IMR-90 (cell line): ENCODE measurements around the gene TSPAN17. TPM values are rescaled to one million over a fixed set of nuclear protein-coding genes. Genes with fewer than 3 reads are reported as not detected.

Source experiments
- ATAC-seq: fragments of 200-7000 bp; cut with Tn5 transposase; 2 replicates; pipeline ENCODE4 v1.9.1; 2020; ENCODE audit warnings: low read depth, mild to moderate bottlenecking, moderate library complexity
- BruUV-seq: library from RNA; stranded (reverse); fragments of 400-500 nt; replicated peaks from 2 replicates; lab custom pipeline; 2021; lab: Mats Ljungman, UMichigan
- CTCF ChIA-PET: fragments of 300-600 bp; formaldehyde crosslinking; extraction: SDS; loops from one replicate; lab custom pipeline; 2021; ENCODE audit warnings: antibody characterized with exemption; lab: Yijun Ruan, JAX
- POLR2A ChIA-PET: fragments of 300-600 bp; sonication (Branson Sonifier 250); formaldehyde crosslinking; loops from one replicate; lab custom pipeline; 2022; ENCODE audit warnings: antibody characterized with exemption; ENCODE audit not compliant: unreplicated experiment; lab: Charles Lee
- DNase-seq: peaks from one replicate; pipeline ENCODE4 v3.0.0; 2013
- H2AFZ ChIP-seq: replicated peaks from 2 replicates; pipeline ENCODE3; 2013; ENCODE audit warnings: low read length, mild to moderate bottlenecking; ENCODE audit not compliant: poor library complexity
- H2AK5ac ChIP-seq: 2 replicates; pipeline ENCODE4 v1.6.1; 2013; ENCODE audit warnings: low read depth, low read length, inconsistent platforms
- H2AK9ac ChIP-seq: replicated peaks from 2 replicates; pipeline ENCODE3; 2013; ENCODE audit warnings: mild to moderate bottlenecking, low read depth, low read length, moderate library complexity; ENCODE audit not compliant: poor library complexity
- H2BK120ac ChIP-seq: 2 replicates; pipeline ENCODE4 v1.6.1; 2013; ENCODE audit warnings: low read depth, low read length, inconsistent platforms
- H2BK15ac ChIP-seq: 3 replicates; pipeline ENCODE4 v1.6.1; 2013; ENCODE audit warnings: low read depth, low read length, inconsistent platforms
- H2BK20ac ChIP-seq: 2 replicates; pipeline ENCODE4 v1.6.1; 2013; ENCODE audit warnings: low read depth, mild to moderate bottlenecking, inconsistent platforms, low read length, moderate library complexity
- H2BK5ac ChIP-seq: 2 replicates; pipeline ENCODE4 v1.6.1; 2013; ENCODE audit warnings: mild to moderate bottlenecking, low read depth, low read length, inconsistent platforms; ENCODE audit not compliant: poor library complexity, severe bottlenecking
- H3K14ac ChIP-seq: replicated peaks from 2 replicates; pipeline ENCODE4 v1.6.1; 2013; ENCODE audit warnings: low read depth, low read length, inconsistent platforms
- H3K18ac ChIP-seq: 2 replicates; pipeline ENCODE4 v1.6.1; 2013; ENCODE audit warnings: low read depth, low read length, control low read depth
- H3K23ac ChIP-seq: 2 replicates; pipeline ENCODE4 v1.6.1; 2013; ENCODE audit warnings: low read depth, low read length, inconsistent platforms
- H3K27ac ChIP-seq: 2 replicates; pipeline ENCODE4 v1.5.1; 2013; ENCODE audit warnings: mild to moderate bottlenecking, control low read depth, low read length; ENCODE audit not compliant: insufficient read depth
- H3K27me3 ChIP-seq: 2 replicates; pipeline ENCODE4 v1.6.1; 2013; ENCODE audit warnings: low read length; ENCODE audit not compliant: control insufficient read depth, insufficient read depth
- H3K36me3 ChIP-seq: 2 replicates; pipeline ENCODE4 v1.6.1; 2013; ENCODE audit warnings: low read length, mixed read lengths; ENCODE audit not compliant: control insufficient read depth, insufficient read depth
- H3K4ac ChIP-seq: 2 replicates; pipeline ENCODE4 v1.6.1; 2013; ENCODE audit warnings: low read depth, low read length, inconsistent platforms
- H3K4me1 ChIP-seq: 2 replicates; pipeline ENCODE4 v1.6.1; 2013; ENCODE audit warnings: low read length, mixed read lengths; ENCODE audit not compliant: control insufficient read depth, insufficient read depth
- H3K4me2 ChIP-seq: 2 replicates; pipeline ENCODE4 v1.6.1; 2013; ENCODE audit warnings: low read depth, mild to moderate bottlenecking, control low read depth, low read length, moderate library complexity
- H3K4me3 ChIP-seq: 2 replicates; pipeline ENCODE4 v1.5.1; 2013; ENCODE audit warnings: low read depth, mild to moderate bottlenecking, control low read depth, low read length, moderate library complexity; ENCODE audit not compliant: insufficient read depth
- H3K56ac ChIP-seq: 2 replicates; pipeline ENCODE4 v1.6.1; 2013; ENCODE audit warnings: low read length, inconsistent platforms; ENCODE audit not compliant: insufficient read depth; ENCODE audit errors: extremely low read depth
- H3K79me1 ChIP-seq, 2 experiments: 2 replicates each; pipeline ENCODE4 v1.6.1; 2013; ENCODE audit warnings: low read length in 2 of 2, inconsistent platforms in 1 of 2, low read depth in 1 of 2
- H3K9ac ChIP-seq: 2 replicates; pipeline ENCODE4 v1.6.1; 2013; ENCODE audit warnings: low read depth, low read length, control low read depth
- H3K9me1 ChIP-seq: 2 replicates; pipeline ENCODE4 v1.6.1; 2013; ENCODE audit warnings: low read length, inconsistent platforms; ENCODE audit not compliant: insufficient read depth
- H3K9me3 ChIP-seq: 2 replicates; pipeline ENCODE4 v1.6.1; 2013; ENCODE audit warnings: low read length; ENCODE audit not compliant: control insufficient read depth, insufficient read depth
- H4K20me1 ChIP-seq: 2 replicates; pipeline ENCODE4 v1.6.1; 2013; ENCODE audit warnings: low read length, inconsistent platforms; ENCODE audit not compliant: insufficient read depth
- H4K5ac ChIP-seq: 2 replicates; pipeline ENCODE4 v1.6.1; 2013; ENCODE audit warnings: mild to moderate bottlenecking, low read depth, low read length, control low read depth
- H4K8ac ChIP-seq, 2 experiments: 2 replicates each; pipeline ENCODE4 v1.6.1; 2013; ENCODE audit warnings: low read depth in 2 of 2, low read length in 2 of 2, control low read depth in 1 of 2, inconsistent platforms in 1 of 2
- H4K91ac ChIP-seq: 2 replicates; pipeline ENCODE4 v1.6.1; 2013; ENCODE audit warnings: low read depth, low read length, inconsistent platforms; ENCODE audit not compliant: insufficient read depth
- BHLHE40 ChIP-seq: fragments of 150-350 bp; IDR thresholded peaks from 2 replicates; pipeline ENCODE4 v1.6.1; 2016; ENCODE audit warnings: mild to moderate bottlenecking, low read depth, low read length
- CHD1 ChIP-seq: IDR thresholded peaks from 2 replicates; pipeline ENCODE4 v1.6.1; 2012; ENCODE audit warnings: low read depth, low read length, improper control_type of control experiment
- FOS ChIP-seq: fragments of 150-350 bp; IDR thresholded peaks from 2 replicates; pipeline ENCODE4 v1.6.1; 2016; ENCODE audit warnings: low read depth, low read length
- MAFK ChIP-seq: IDR thresholded peaks from 2 replicates; pipeline ENCODE4 v1.6.1; 2012; ENCODE audit warnings: low read depth, low read length, improper control_type of control experiment
- MAZ ChIP-seq: IDR thresholded peaks from 2 replicates; pipeline ENCODE4 v1.6.1; 2012; ENCODE audit warnings: low read depth, mild to moderate bottlenecking, low read length, improper control_type of control experiment, moderate library complexity, borderline replicate concordance
- MXI1 ChIP-seq: IDR thresholded peaks from 2 replicates; pipeline ENCODE4 v1.6.1; 2012; ENCODE audit warnings: low read depth, mild to moderate bottlenecking, low read length, moderate library complexity, borderline replicate concordance
- POLR2A ChIP-seq: IDR thresholded peaks from 2 replicates; pipeline ENCODE4 v1.6.1; 2012; ENCODE audit warnings: mild to moderate bottlenecking, low read depth, low read length
- RFX5 ChIP-seq: IDR thresholded peaks from 2 replicates; pipeline ENCODE4 v1.8.0; 2012; ENCODE audit warnings: low read depth, mild to moderate bottlenecking, low read length, moderate library complexity
- SMC3 ChIP-seq: fragments of 150-350 bp; IDR thresholded peaks from 2 replicates; pipeline ENCODE4 v1.6.1; 2016; ENCODE audit warnings: low read depth, mild to moderate bottlenecking, antibody characterized with exemption, low read length, moderate library complexity
- WGBS, 2 experiments: methylation state at CpG; one replicate each; pipeline versions ENCODE4 v1.1.5 to v1.1.7; 2013; ENCODE audit warnings: missing lambda C conversion rate in 2 of 2; ENCODE audit not compliant: insufficient read length in 1 of 2; ENCODE audit errors: extremely low coverage in 2 of 2; 5-methylcytosine and 5-hydroxymethylcytosine counted together
- dilution Hi-C: fragments of 300-500 bp; cut with HindIII; formaldehyde crosslinking; loops from one replicate; pipeline ENCODE4 v1.14.3; 2018; ENCODE audit warnings: low sequenced_read_pairs; ENCODE audit not compliant: unreplicated experiment
- in situ Hi-C: fragments of 300-500 bp; cut with MboI; formaldehyde crosslinking; loops from 3 replicates; pipeline ENCODE4 v1.14.3; 2019; ENCODE audit warnings: low sequenced_read_pairs, inconsistent platforms, mixed read lengths
- intact Hi-C: fragments of 100-400 bp; cut with micrococcal nuclease; formaldehyde crosslinking; loops from 2 replicates; pipeline ENCODE4 v1.10.0; 2022
- polyA plus RNA-seq, 3 experiments: library from polyadenylated mRNA; depleted of rRNA; stranded (reverse); fragments of >200 nt; gene quantifications; 2 replicates each; pipeline ENCODE4 v1.2.3, GENCODE V29; 2012; ENCODE audit warnings: low replicate concordance in 1 of 3
- total RNA-seq: library from RNA; depleted of rRNA; stranded (reverse); fragments of >200 nt; gene quantifications from 2 replicates; pipeline ENCODE4 v1.2.3, GENCODE V29; 2012
- TF ChIP-seq, protein P1 (sequence below): fragments of 150-350 bp; IDR thresholded peaks from 2 replicates; pipeline ENCODE4 v1.6.1; 2017; ENCODE audit warnings: mild to moderate bottlenecking, antibody characterized with exemption, low read length, low read depth
- TF ChIP-seq, protein P2 (sequence below): conservative IDR thresholded peaks from 2 replicates; pipeline ENCODE4 v1.5.1; 2012; ENCODE audit warnings: mild to moderate bottlenecking, low read depth, low read length, improper control_type of control experiment

The TSPAN17 gene
- total and polyA plus RNA-seq, 2 of the 4 experiments (the other 2 are of a cell fraction) = 34.2 to 41.6 TPM

DNA sequence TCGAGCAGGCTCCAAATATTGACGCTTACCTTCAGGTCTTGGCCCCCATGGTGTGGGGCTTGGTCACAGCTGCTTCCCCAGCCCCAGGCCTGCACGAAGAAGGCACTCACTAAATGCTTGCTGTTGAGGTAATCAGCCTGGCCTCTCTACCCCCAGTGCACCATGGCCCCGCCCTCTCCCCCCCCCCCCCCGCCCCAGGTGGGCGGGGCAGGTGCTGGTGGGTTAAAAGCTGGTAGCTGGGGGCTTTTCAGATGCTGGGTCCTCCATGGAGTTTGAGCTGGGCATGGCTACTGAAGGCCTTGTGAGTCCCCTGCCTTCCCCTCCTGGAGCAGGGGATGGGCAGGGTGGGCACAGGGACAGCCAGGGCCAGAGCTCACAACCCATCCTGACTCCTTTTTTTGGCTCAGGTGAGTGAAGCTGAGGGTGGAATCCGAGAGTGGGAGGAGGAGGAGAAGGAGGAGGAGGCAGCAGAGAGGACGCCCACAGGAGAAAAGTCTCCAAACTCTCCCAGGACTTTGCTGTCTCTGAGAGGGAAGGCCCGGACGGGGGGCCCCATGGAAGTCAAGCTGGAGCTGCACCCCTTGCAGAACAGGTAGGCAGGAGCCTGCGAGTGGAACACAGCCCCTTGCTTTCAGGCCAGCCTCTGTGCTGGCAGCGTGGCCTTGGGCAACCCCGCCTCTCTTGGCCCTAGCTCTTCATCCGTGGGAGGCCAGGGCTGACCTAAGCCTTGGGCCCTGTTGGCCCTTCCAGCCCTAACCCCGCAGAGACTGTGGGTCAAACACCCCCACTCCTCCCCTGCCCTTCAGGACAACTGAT is 4.4 kb upstream of the TSPAN17 start:
- intact Hi-C loops (loop anchor here (10.0 kb wide), 1 partner anchor 228 kb away; the partner anchor contains the start of gene CLTB), dilution Hi-C loops (no loop called here), in situ Hi-C loops (no loop called here)
- 59% methylated on average over 4 of the region's 15 CpGs; no CpG with 5 or more reads in 1 of the 2 experiments for WGBS, 2 experiments
- H2AK9ac ChIP-seq = peak overlapping the region; percentile 12
- H2BK120ac ChIP-seq = no peak overlapping the region
- DNase-seq (no peak), ATAC-seq (no peak)
- no peak overlapping the region for H2BK15ac ChIP-seq
- H3K23ac ChIP-seq = no peak overlapping the region
- no peak overlapping the region for H2AK5ac ChIP-seq
- no peak overlapping the region for H4K91ac ChIP-seq
- H4K8ac ChIP-seq = no peak overlapping the region
- no peak overlapping the region for H2AFZ ChIP-seq
- no peak overlapping the region for H3K18ac ChIP-seq
- H3K14ac ChIP-seq = no peak overlapping the region
- no peak overlapping the region for H3K4me2 ChIP-seq
- H3K4ac ChIP-seq = no peak overlapping the region
- H3K4me3 ChIP-seq = no peak overlapping the region
- H3K27ac ChIP-seq = no peak overlapping the region
- no peaks in the 10 kb centered on the region for H3K9me3 ChIP-seq
- peaks cover 3% of the 10 kb centered on the region; the same call in 1 of the 2 replicates for H3K4me1 ChIP-seq
- TF ChIP-seq, protein P1, sequence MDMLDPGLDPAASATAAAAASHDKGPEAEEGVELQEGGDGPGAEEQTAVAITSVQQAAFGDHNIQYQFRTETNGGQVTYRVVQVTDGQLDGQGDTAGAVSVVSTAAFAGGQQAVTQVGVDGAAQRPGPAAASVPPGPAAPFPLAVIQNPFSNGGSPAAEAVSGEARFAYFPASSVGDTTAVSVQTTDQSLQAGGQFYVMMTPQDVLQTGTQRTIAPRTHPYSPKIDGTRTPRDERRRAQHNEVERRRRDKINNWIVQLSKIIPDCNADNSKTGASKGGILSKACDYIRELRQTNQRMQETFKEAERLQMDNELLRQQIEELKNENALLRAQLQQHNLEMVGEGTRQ = no peak
- TF ChIP-seq FOS (no peak), MXI1 (no peak), MAZ (no peak), MAFK (no peak), CHD1 (no peak), RFX5 (no peak), BHLHE40 (no peak), SMC3 (no peak), POLR2A (no peak)
- TF ChIP-seq, protein P2, sequence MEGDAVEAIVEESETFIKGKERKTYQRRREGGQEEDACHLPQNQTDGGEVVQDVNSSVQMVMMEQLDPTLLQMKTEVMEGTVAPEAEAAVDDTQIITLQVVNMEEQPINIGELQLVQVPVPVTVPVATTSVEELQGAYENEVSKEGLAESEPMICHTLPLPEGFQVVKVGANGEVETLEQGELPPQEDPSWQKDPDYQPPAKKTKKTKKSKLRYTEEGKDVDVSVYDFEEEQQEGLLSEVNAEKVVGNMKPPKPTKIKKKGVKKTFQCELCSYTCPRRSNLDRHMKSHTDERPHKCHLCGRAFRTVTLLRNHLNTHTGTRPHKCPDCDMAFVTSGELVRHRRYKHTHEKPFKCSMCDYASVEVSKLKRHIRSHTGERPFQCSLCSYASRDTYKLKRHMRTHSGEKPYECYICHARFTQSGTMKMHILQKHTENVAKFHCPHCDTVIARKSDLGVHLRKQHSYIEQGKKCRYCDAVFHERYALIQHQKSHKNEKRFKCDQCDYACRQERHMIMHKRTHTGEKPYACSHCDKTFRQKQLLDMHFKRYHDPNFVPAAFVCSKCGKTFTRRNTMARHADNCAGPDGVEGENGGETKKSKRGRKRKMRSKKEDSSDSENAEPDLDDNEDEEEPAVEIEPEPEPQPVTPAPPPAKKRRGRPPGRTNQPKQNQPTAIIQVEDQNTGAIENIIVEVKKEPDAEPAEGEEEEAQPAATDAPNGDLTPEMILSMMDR = no peak
- H2BK20ac ChIP-seq = no peak overlapping the region
- peaks cover 1 to 5% of the 10 kb centered on the region in 2 experiments; a peak in 3 of 4 replicates for H3K79me1 ChIP-seq
- no peaks in the 10 kb centered on the region for H4K20me1 ChIP-seq
- peaks cover 24% of the 10 kb centered on the region for H3K27me3 ChIP-seq
- no TSS peak for BruUV-seq
- H3K9ac ChIP-seq = no peak overlapping the region
- ChIA-PET POLR2A (no interaction called here), CTCF (no interaction called here)
- H3K9me1 ChIP-seq = peaks cover 10% of the 10 kb centered on the region; the same call in 1 of the 2 replicates
- H3K56ac ChIP-seq = no peak overlapping the region
- no peak overlapping the region for H4K5ac ChIP-seq
- no peak overlapping the region for H2BK5ac ChIP-seq
- H3K36me3 ChIP-seq = no peaks in the 10 kb centered on the region
